Hematopoietic multipotent progenitor cell treated with erythropoietin and hydrocortisone succinate and interleukin-3 and kit ligand, for 17 days (in vitro differentiated cells): ENCODE results near the gene COL25A1.
"Not testable (repeated sequence)": the region's sequence is repeated elsewhere in the genome, so short reads cannot be mapped to it uniquely, and the experiment has no call there.

Source experiments
- DNase-seq: peaks from one replicate; pipeline ENCODE4 v3.0.0-alpha.2; 2015; ENCODE audit warnings: low spot score

Gene COL25A1

GRCh38 chr4:109121561-109121960 lies 180.9 kb downstream of the COL25A1 start:
- DNase-seq: no peak

DNA sequence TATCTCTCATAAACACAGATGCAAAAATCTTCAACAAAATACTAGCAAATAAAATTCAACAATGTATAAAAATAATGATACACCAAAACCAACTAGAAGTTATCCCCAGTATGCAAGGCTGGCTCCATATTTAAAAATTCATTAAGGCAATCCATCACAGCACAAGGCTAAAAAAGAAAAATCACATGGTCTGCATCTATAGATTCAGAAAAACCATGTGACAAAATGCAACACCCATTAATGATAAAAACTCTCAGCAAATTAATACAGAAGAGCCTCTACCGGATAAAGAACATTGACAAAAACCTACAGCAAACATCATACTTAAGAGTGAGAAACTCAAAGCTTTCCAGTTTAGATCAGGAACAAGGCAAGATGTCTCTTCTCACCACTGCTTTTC lies 182.6 kb downstream of the COL25A1 start:
- DNase-seq: no peak

DNA sequence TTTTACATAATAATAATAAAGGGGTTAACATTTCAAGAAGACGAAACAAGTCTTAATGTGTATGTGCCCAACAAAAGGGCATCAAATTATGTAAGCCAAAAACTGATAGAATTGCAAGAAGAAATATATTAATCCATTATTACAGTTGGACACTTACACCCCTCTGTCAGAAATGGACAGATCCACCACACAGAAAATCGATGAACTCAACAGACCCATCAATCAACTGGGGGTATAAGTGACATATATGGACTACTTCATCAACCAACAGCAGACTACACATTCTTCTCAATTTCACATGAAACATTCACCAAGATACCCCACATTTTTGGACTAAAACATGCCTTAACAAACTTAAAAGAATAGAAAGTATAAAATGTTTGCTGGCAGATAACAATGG lies 183.8 kb downstream of the COL25A1 start:
- no peak for DNase-seq

GRCh38 chr4:109114501-109114900 lies 188.0 kb downstream of the COL25A1 start:
- no peak for DNase-seq

DNA sequence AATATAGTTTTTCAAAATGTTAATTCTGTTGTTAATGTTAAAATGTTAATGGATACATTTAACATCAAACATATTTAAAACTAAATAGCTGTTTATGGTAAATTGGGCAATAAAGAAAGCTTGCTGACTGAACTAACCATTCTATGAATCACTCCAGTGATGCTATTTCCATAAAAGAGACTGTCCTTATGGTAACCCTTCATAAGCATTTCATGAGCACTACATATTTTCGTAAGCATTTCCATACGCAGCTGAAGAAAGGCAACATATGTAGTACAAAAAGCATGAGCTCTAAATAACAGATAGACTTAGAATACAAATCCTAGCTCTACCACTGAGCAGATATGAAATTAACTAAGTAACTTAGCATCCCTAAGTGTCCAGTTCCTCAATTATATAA lies 188.9 kb downstream of the COL25A1 start:
- no peak for DNase-seq

DNA sequence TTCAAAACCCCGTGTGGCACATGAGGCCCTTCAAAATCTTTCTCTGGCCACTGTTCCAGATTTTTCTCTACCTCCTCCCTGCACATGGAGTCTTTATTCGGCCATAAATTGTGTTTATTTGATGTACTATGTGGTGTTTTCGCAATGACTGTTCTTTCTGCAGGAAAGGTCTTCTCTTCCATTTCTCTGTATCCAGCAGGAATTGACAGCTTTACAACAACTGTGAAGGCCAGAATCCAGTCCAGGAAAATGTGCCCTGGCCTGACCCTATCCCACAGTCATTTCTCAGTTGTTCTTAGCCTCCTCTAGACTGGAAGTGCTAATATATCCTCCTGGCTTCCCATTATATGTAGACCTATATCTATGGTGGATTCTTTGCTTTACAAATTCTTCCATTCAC lies 191.4 kb downstream of the COL25A1 start:
- no peak for DNase-seq

DNA sequence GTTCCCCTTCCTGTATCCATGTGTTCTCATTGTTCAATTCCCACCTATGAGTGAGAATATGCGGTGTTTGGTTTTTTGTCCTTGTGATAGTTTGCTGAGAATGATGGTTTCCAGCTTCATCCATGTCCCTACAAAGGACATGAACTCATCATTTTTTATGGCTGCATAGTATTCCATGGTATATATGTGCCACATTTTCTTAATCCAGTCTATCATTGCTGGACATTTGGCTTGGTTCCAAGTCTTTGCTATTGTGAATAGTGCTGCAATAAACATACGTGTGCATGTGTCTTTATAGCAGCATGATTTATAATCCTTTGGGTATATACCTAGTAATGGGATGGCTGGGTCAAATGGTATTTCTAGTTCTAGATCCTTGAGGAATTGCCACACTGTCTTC lies 194.2 kb downstream of the COL25A1 start:
- DNase-seq: not testable (repeated sequence)

DNA sequence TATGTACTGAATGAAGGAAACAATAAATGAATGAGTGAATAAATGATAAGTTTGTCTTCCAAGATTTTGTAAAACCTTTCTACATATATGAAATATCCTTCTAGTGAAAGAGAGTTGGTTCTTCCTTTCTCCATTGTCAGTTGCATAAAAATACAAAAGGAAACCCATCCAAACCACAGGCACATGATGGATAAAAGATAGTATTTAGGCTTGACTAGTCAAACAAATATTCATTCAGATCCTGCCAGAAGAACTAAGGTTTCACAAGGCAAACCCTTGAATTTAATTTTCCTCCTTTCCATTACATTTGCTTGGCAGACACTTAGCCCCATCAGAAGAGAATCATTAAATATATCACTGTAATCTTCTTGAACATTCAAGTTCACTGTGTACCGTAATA lies 208.4 kb downstream of the COL25A1 start:
- DNase-seq: no peak

- DNase-seq: no peak
Observed at GRCh38 chr4:109091727-109092409, 210.6 kb downstream of the COL25A1 start.

GRCh38 chr4:109083911-109084310 lies 218.5 kb downstream of the COL25A1 start:
- no peak for DNase-seq

- DNase-seq: no peak
Observed at GRCh38 chr4:109079731-109080130, 222.7 kb downstream of the COL25A1 start.

- DNase-seq: no peak
Observed at GRCh38 chr4:109079201-109079600, 223.3 kb downstream of the COL25A1 start.

DNA sequence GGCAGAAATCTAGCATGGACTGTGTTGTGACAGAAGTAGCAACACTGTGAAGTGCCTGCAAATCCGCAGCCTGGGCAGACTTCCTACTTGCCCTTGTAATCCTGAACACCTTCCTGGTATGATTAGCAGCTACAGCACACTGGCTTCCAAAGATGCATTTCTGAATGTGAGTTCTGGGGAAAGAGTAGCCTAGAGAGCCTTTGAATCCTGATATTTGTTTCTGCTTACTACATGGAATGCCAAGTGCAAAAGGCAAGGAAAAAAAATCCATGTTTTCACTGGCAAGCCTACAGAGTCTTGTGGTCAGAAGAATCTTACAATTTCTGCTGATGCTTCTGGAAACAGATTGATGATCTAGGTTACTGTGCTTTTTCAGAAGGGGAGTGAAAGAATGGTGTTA lies 223.7 kb downstream of the COL25A1 start:
- no peak for DNase-seq

GRCh38 chr4:109077505-109077904 lies 225.0 kb downstream of the COL25A1 start:
- DNase-seq: no peak

- not testable (repeated sequence) for DNase-seq
Observed at GRCh38 chr4:109076709-109077108, 225.7 kb downstream of the COL25A1 start.

DNA sequence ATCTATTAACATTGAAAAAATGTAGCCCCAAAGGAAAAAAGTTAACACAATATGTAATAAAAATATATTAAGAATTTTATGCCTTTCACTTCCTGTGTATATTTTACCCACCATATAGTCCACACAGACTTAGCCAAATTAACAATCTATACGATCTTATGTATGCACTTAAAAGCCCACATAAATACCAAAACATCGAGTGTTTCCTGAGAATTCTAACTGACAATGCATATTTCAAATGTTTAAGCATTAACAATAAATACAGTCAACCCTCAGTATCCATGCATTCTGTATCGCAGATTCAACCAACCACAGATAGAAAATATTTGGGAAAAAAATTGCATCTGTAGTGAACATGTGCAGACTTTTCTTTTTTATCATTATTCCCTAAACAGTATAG lies 226.8 kb downstream of the COL25A1 start:
- DNase-seq: no peak

- no peak for DNase-seq
Observed at GRCh38 chr4:109072595-109072994, 229.9 kb downstream of the COL25A1 start.

- not testable (repeated sequence) for DNase-seq
Observed at GRCh38 chr4:109070677-109071076, 231.8 kb downstream of the COL25A1 start.

- no peak for DNase-seq
Observed at GRCh38 chr4:109067508-109068235, 234.8 kb downstream of the COL25A1 start.

GRCh38 chr4:109065006-109065405 lies 237.5 kb downstream of the COL25A1 start:
- DNase-seq: no peak

DNA sequence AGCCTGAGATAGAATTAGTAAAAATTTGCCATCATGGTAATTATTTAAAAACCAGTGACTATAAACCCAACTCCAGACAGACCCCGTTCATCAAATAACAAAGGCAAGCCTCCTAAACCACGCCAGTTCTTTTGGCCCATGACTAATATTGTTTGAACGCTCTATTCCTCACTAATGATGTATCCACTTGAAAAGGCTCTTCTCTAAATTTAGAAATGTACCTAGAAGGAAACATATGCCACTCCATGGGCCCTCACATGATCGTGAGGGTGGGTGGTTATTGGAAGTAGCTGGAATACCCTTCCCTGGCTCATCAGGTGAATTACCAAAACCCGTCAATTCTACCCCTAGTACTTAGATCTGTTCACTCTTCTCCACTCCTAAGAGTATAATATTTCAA lies 249.2 kb downstream of the COL25A1 start:
- no peak for DNase-seq

DNA sequence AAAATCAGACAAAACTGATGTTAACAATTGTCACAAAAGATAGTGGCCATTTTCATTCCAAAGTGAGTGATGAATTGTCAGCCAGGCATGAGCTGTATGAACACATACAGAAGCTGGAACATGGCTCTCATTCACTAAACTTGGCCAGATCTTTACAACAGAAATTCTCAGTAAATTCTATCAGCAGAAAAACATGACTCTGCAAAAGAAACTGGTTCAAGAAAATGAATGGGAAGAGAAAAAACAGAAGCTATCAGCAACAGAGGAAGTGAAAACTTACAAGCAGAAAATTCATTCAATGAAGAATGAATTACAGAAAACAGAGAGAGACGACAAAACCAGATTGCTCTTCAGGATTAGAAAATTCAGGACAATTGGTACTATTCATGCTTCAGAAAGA lies 249.6 kb downstream of the COL25A1 start:
- no peak for DNase-seq

DNA sequence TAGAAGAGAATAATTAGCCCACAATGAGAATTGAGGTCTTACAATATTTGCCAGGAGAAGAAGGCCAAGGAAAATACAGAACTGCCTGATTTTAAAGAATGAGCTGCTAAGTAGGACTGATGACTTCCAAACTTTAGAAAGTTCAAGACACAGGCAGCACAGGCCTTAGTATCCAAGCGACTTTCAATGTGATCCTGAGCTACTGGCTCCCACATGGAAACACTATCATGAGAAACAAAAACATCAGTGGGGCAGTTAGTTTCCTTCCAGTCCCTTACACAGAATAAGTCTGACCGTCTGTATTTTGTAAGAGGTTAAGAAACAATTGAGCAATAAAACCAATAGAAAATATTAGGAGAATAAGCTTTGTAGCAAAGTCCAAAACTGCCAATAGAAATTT lies 251.4 kb downstream of the COL25A1 start:
- DNase-seq: no peak

DNA sequence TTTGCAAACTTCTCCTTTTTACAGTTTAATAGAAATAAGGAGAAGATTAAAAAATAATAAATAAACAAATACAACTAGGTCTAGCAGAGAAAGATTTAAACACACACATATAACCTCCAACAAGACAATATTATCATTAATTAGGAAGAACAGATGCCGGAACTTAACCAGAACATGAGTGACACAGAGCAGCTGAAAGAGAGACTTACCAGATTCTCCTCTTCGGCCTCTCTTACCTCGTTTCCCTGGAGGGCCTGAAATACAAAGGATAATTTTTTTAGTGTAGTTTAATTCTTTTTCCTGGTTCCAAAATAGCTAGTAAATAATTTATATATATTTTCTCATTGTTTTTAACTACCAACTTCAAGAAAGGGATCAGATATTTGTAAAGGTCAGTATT lies 252.5 kb downstream of the COL25A1 start:
- DNase-seq: no peak
